DND-41 (cell line): ENCODE results near the gene NRXN3.

Experiments
- ATAC-seq: fragments of 200-7000 bp; cut with Tn5 transposase; 3 replicates; pipeline ENCODE4 v1.9.1; 2021; ENCODE audit warnings: low read depth; ENCODE audit not compliant: insufficient read depth
- DNase-seq: peaks from one replicate; pipeline ENCODE4 v3.0.0-alpha.2; 2020
- H2AFZ ChIP-seq: 2 replicates; pipeline ENCODE4 v1.6.0; 2012; ENCODE audit warnings: low read depth, low read length
- H3K27ac ChIP-seq: 2 replicates; pipeline ENCODE4 v1.5.1; 2012; ENCODE audit warnings: low read length, inconsistent platforms
- H3K27me3 ChIP-seq: fragments of 200-600 bp; sonication (generic); 2 replicates; pipeline ENCODE4 v1.6.0; 2012; ENCODE audit warnings: low read length, mild to moderate bottlenecking, inconsistent platforms; ENCODE audit not compliant: insufficient read depth, poor library complexity
- H3K36me3 ChIP-seq: 2 replicates; pipeline ENCODE4 v1.5.1; 2012; ENCODE audit warnings: low read length, inconsistent platforms; ENCODE audit not compliant: insufficient read depth
- H3K4me1 ChIP-seq: 2 replicates; pipeline ENCODE4 v1.5.1; 2012; ENCODE audit warnings: mild to moderate bottlenecking, low read length; ENCODE audit not compliant: insufficient read depth
- H3K4me2 ChIP-seq: 2 replicates; pipeline ENCODE4 v1.6.0; 2012; ENCODE audit warnings: mild to moderate bottlenecking, moderate library complexity, low read length, inconsistent platforms; ENCODE audit not compliant: insufficient read depth
- H3K4me3 ChIP-seq, 2 experiments: fragments of 200-600 bp in 1 of 2; shearing (Covaris generic) in 1 of 2; 2 replicates each; pipeline ENCODE4 v1.5.1; 2012 to 2016; ENCODE audit warnings: inconsistent platforms in 2 of 2, low read length in 2 of 2, mild to moderate bottlenecking in 2 of 2, low read depth in 1 of 2, moderate library complexity in 1 of 2
- H3K79me2 ChIP-seq: 2 replicates; pipeline ENCODE4 v1.6.0; 2012; ENCODE audit warnings: low read length, inconsistent platforms; ENCODE audit not compliant: insufficient read depth
- H3K9ac ChIP-seq: 2 replicates; pipeline ENCODE4 v1.6.0; 2012; ENCODE audit warnings: low read depth, mild to moderate bottlenecking, inconsistent platforms, low read length, moderate library complexity
- H3K9me3 ChIP-seq: 2 replicates; pipeline ENCODE4 v1.5.1; 2012; ENCODE audit warnings: low read length, moderate library complexity, mild to moderate bottlenecking, inconsistent platforms; ENCODE audit not compliant: insufficient read depth, severe bottlenecking
- H4K20me1 ChIP-seq: 2 replicates; pipeline ENCODE4 v1.6.0; 2012; ENCODE audit warnings: low read length; ENCODE audit not compliant: insufficient read depth
- EZH2 ChIP-seq: IDR thresholded peaks from 3 replicates; pipeline ENCODE4 v1.6.1; 2012; ENCODE audit warnings: borderline replicate concordance, low read depth, mild to moderate bottlenecking, moderate library complexity, low read length, inconsistent platforms; ENCODE audit not compliant: severe bottlenecking
- TF ChIP-seq, protein P1 (sequence below): IDR thresholded peaks from 2 replicates; pipeline ENCODE4 v1.5.1; 2012; ENCODE audit warnings: borderline replicate concordance, low read length, moderate library complexity, mild to moderate bottlenecking; ENCODE audit not compliant: poor library complexity, severe bottlenecking; ENCODE audit errors: extremely low read depth

Gene NRXN3

DNA sequence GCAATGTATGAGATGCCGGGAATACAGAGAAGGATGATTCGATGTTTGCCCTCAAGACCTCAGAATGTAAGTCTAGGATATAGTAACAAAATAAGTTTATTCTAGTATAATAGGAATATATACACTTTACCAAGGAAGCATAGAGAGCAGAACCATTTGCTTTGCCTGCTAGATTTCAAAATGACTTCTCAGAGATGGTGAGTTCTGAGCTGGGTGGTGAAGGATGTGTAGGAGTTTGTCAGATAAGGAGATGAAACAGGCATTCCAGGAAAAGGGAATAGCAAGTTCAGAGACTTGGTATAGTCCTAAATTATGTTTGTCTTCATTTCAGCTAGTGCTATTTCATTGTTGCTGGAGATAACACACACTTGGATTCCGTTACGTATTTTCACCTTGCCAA, 1385.3 kb downstream of the NRXN3 start:
- no peak overlapping the region for H2AFZ ChIP-seq
- DNase-seq: no peak
- no peak overlapping the region for H3K27ac ChIP-seq
- H3K79me2 ChIP-seq: no peaks in the 10 kb centered on the region
- ATAC-seq: no peak
- H3K36me3 ChIP-seq: no peaks in the 10 kb centered on the region
- H3K9ac ChIP-seq: no peak overlapping the region
- no peak overlapping the region for H3K4me3 ChIP-seq
- H3K9me3 ChIP-seq: no peaks in the 10 kb centered on the region
- H3K4me2 ChIP-seq: no peak overlapping the region
- H4K20me1 ChIP-seq: no peaks in the 10 kb centered on the region
- no peaks in the 10 kb centered on the region for H3K4me1 ChIP-seq
- TF ChIP-seq, protein P1, sequence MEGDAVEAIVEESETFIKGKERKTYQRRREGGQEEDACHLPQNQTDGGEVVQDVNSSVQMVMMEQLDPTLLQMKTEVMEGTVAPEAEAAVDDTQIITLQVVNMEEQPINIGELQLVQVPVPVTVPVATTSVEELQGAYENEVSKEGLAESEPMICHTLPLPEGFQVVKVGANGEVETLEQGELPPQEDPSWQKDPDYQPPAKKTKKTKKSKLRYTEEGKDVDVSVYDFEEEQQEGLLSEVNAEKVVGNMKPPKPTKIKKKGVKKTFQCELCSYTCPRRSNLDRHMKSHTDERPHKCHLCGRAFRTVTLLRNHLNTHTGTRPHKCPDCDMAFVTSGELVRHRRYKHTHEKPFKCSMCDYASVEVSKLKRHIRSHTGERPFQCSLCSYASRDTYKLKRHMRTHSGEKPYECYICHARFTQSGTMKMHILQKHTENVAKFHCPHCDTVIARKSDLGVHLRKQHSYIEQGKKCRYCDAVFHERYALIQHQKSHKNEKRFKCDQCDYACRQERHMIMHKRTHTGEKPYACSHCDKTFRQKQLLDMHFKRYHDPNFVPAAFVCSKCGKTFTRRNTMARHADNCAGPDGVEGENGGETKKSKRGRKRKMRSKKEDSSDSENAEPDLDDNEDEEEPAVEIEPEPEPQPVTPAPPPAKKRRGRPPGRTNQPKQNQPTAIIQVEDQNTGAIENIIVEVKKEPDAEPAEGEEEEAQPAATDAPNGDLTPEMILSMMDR: no peak
- TF ChIP-seq EZH2: no peak
- H3K27me3 ChIP-seq: no peaks in the 10 kb centered on the region

DNA sequence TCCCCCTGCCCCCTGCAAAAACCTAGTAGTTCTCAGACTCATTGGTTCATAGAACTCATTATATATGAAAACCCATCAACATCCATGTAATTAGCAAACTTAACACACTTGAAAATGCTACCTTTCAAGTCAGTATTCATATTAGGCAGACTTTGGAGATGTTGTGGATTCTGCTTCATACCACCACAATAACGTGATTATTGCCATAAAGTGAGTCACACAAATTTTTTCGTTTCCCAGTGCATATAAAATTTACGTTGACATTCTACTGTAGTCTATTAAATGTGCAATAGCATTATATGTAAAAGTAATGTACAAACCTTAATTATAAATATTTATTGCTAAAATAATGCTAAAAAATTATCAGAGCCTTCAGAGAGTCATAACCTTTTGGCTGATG, 1387.1 kb downstream of the NRXN3 start:
- no peak overlapping the region for H3K27ac ChIP-seq
- DNase-seq: no peak
- ATAC-seq: no peak
- H3K79me2 ChIP-seq: no peaks in the 10 kb centered on the region
- H3K27me3 ChIP-seq: no peaks in the 10 kb centered on the region
- no peak overlapping the region for H3K4me2 ChIP-seq
- no peaks in the 10 kb centered on the region for H3K9me3 ChIP-seq
- no peaks in the 10 kb centered on the region for H3K36me3 ChIP-seq
- H3K4me1 ChIP-seq: no peaks in the 10 kb centered on the region
- no peak overlapping the region for H2AFZ ChIP-seq
- H4K20me1 ChIP-seq: no peaks in the 10 kb centered on the region
- H3K4me3 ChIP-seq: no peak overlapping the region
- TF ChIP-seq, protein P1: no peak
- TF ChIP-seq EZH2: no peak
- H3K9ac ChIP-seq: no peak overlapping the region

DNA sequence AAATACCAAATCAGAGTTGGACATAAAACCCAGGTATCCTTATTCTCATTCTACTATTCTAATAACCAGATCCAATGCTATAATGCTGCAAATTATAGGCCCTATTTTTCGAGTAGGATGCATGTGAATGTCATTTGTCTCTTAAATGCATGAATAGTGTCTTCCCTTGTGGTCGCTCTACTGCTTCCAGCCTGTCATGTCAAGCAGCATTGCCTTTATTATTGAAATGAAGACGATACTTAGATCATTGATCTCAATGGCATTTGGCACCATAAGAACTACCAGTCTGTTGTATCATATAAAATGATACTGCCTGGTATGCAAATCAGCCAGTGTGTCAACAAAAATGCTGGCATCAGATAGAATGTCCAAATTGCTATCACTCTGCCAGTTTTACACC, 1392.0 kb downstream of the NRXN3 start:
- Histone ChIP-seq H4K20me1 (no peaks in the 10 kb centered on the region), H3K36me3 (no peaks in the 10 kb centered on the region), H3K9ac (no peak overlapping the region), H3K79me2 (no peaks in the 10 kb centered on the region), H2AFZ (no peak overlapping the region), H3K27me3 (no peaks in the 10 kb centered on the region), H3K4me2 (no peak overlapping the region), H3K4me3 (no peak overlapping the region), H3K27ac (no peak overlapping the region), H3K4me1 (no peaks in the 10 kb centered on the region), H3K9me3 (no peaks in the 10 kb centered on the region)
- no peak for DNase-seq
- TF ChIP-seq, protein P1: no peak
- TF ChIP-seq EZH2: no peak
- no peak for ATAC-seq

DNA sequence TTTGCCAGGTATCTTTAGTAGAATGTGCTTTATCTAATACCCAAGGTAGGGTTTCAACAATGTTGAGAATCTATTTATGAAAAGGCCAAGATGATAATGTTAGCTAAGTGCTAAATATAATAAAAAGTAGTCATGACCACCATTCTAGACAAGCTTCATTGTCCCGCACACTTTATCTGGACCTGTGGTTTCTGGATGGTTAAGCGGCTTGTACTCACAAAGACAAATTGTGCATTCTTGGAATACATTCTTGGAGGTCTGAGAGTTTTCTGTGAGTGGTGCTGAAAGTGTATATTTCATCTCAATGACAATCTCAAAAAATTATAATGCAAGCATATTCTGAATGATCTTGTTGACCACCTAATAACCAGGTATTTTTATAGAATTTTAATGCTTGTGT, 1394.2 kb downstream of the NRXN3 start:
- no peaks in the 10 kb centered on the region for H4K20me1 ChIP-seq
- H3K4me3 ChIP-seq: no peak overlapping the region
- H2AFZ ChIP-seq: no peak overlapping the region
- ATAC-seq (no peak), DNase-seq (no peak)
- H3K4me2 ChIP-seq: no peak overlapping the region
- H3K4me1 ChIP-seq: no peaks in the 10 kb centered on the region
- no peak for TF ChIP-seq EZH2
- TF ChIP-seq, protein P1: no peak
- no peaks in the 10 kb centered on the region for H3K79me2 ChIP-seq
- H3K36me3 ChIP-seq: no peaks in the 10 kb centered on the region
- H3K9ac ChIP-seq: no peak overlapping the region
- no peak overlapping the region for H3K27ac ChIP-seq
- H3K9me3 ChIP-seq: no peaks in the 10 kb centered on the region
- no peaks in the 10 kb centered on the region for H3K27me3 ChIP-seq
